Frontal cortex (tissue), 4 donors: ENCODE results near the gene TSPAN11. TPM values are rescaled to one million over a fixed set of nuclear protein-coding genes. Genes with fewer than 3 reads are reported as not detected.

Experiments used
- DNase-seq, 2 donors: peaks; one replicate each; pipeline ENCODE4 v3.0.0; 2012; ENCODE audit warnings: low spot score in 2 of 2
- FAIRE-seq: peaks from 2 replicates; lab custom pipeline; 2012; peaks lifted over from hg19 to GRCh38; lab: Jason Lieb, UNC
- total RNA-seq: library from RNA; depleted of rRNA; stranded (reverse); fragments of >200 nt; gene quantifications from one replicate; pipeline ENCODE4 v1.2.3, GENCODE V29; 2014
- donor health status: control.
- donor health status: control.
- donor health status: control.

TSPAN11 gene
- total RNA-seq, 1 donor from 2014 or later: 2.9 TPM

DNA sequence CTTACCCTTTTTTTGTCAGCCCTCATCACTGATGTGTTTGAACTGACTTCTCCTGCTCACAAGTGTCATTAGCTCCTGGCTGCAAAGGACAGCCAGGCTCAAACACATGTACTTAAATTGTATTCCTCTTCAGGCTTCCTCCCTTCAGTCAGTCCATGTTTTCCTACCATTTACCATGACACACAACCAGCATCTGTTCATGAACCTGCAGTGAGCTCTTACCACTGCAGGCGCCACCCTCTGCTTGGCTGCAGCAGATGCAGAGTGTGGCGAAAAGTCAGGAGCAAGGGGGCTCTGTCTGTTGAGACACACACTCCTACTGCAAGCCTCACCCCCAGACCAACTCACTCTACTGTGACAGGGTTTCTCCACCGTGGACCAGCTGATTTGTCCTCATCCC lies 70.2 kb downstream of the TSPAN11 start:
- FAIRE-seq (no peak), DNase-seq (no peak)

DNA sequence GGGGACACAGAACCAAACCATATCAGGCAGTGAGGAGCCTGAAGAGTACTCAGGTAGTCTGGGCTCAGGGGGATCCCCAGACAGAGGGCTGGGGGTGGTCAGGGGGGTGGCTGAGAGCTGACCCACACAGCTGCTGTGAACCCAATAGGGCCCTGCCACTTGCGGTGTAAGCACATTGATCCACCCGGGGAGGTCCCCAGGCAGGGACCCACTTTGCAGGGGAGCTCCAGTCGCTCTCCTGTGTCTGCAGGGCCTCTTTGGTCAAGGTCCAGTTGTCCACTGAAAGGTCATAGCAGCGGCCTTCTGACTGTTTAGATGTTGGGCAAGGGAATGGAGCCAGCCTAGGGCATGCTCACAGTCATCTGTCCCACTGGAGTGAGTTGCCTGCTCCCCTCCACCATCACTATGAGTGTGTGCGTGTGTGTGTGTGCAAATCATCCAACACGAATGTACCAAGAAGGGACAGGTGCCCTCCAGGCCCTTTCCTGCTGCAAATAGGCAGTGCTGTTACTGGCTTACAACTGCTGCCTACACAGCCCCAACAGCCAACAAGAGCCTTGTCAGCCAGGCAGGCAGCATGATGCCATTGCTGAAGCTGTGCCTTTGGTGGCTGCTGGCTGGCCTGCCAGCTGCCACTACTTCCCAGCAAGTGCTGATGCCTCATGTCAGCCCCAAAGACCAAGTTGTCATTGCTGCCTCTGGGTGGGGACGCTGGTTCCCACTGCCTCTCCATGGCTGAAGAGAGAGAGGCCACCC lies 71.3 kb downstream of the TSPAN11 start:
- no peak for FAIRE-seq
- no peak for DNase-seq

- DNase-seq (no peak), FAIRE-seq (no peak)
Observed at GRCh38 chr12:30999011-30999410, 72.5 kb downstream of the TSPAN11 start.

DNA sequence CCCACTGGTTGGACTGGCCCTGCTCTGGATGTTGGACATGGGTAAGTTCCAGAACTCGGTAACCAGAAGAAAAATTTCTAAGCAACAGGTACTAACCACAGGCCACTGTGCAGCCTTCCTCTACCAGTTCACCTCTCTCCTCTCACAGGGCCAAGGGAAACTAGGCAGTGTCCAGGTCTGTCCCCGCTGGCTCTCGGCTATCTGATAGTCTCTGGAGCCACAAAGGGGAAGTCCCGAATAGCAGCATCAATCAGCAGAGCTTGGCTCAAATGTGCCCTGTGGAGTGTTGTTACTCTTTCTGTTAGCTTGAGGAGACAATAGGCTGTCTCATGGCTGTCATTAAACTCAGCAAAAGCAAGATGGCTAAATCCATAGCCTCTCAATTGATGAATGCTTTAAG lies 73.2 kb downstream of the TSPAN11 start:
- DNase-seq (no peak), FAIRE-seq (no peak)

DNA sequence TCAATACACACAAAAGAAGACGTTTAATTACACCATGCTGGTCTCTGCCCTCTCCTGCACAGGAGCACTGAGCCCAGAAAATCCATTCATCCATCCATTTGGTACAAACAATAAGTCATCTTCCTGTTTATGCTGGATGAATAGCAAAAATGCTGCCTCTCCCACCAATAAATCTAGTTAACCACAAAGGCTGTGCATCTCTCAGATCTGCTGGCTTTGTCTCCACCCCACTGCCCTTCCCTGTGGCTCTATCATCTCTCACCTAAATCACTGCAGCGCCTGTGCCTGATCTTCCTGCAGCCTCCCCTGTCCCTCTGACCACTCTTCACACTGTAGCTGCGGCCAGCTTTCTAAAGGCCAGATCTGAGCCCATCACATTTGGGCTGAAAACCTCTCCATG lies 74.2 kb downstream of the TSPAN11 start:
- DNase-seq (no peak), FAIRE-seq (no peak)

- no peak for DNase-seq
- FAIRE-seq: no peak
Observed at GRCh38 chr12:31001581-31002360, 75.2 kb downstream of the TSPAN11 start.

DNA sequence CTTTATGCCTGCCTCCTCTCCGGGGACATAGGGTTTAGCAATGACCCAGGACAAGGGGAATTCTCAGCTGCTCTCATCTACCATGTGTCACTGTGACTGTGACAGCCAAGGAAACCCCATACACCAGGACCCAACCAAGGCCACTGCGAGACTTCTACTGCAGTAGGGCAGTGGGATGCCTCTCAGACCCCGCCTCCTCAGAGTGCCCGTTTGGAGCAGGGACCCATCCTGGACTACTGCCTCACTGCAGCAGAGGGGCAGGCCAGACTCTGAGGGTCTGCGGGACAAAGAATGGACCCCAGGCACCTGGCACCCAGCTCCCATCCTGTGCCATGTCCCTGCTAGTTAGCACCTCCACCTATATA lies 75.8 kb downstream of the TSPAN11 start:
- no peak for DNase-seq
- FAIRE-seq: no peak

DNA sequence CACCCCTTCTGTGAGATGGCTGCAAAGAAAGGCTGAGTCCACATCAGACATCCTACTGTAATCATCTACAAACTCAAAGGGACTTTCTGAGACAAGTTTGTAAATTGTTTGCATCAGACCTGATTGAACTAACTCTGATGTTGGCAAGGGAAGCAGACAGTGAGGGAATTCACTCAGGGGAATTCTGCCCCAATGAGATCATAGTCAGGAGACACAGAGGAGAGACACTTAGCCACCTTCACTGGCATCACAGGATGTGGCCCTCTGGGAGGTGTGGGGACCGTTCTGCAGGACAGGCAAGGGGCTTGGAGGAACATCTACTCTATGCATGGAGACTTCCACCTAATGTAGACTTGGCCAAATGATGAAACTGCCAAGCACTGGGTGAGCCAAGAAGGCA lies 76.5 kb downstream of the TSPAN11 start:
- DNase-seq (no peak), FAIRE-seq (no peak)

DNA sequence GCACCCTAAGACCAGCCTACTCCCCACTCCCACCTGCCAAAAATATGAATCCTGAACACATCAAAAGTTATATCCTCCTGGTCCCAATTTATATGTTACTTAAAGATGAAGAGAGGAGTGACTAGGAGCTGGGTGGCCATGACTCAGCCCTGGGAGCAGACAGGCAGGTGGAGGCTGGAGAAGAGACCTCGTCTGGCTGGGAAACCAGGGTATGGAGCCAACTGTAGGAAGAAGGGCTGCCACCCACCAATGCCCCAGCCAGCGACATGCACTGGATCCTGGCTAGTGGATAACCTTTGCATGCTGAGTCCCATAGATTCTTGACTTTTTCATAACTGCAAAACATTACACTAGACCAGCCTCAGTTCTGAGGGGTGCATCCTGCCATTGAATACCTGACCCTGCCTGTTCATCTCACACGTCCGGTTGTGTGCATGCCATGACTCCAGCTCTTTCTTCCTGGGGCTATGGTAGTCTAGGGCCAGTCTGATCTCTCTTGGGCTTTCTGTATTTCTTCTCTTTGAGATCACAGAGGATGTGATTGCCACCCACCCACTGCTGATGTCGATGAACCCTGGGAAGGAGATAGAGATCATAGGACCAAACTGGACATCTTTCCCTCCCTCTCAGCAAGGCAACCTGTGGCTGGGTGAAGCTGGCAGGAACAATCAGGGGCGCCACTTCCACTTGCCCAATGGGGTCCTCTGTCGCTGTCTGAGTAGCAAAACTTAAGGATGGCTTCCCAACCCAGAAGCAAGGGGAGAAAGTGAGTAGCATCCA lies 77.5 kb downstream of the TSPAN11 start:
- no peak for DNase-seq
- no peak for FAIRE-seq

GRCh38 chr12:31004666-31005065 lies 78.1 kb downstream of the TSPAN11 start:
- FAIRE-seq: no peak
- no peak for DNase-seq

- FAIRE-seq (no peak), DNase-seq (no peak)
Observed at GRCh38 chr12:31005256-31005943, 78.9 kb downstream of the TSPAN11 start.

DNA sequence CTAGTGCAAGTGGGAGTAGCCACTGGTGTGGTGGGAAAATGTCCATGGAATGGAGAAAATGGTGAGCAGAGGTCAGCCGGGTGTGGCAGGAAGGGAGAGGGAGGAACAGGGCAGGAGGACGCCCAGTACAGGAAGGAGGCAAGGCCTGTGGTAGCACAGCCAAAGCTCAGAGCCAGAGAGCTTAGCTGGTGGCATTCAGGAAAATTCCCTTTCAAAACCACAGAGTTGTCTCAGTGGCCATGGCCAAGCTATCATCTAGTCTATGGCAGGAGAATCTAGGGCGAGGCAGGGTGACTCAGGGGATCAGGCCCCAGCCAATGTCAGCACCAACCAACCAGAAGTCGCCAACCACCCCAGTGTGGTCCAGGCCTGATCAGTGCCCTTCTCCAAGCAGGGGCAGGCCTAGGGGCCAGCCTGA lies 79.4 kb downstream of the TSPAN11 start:
- DNase-seq: no peak
- FAIRE-seq: no peak

DNA sequence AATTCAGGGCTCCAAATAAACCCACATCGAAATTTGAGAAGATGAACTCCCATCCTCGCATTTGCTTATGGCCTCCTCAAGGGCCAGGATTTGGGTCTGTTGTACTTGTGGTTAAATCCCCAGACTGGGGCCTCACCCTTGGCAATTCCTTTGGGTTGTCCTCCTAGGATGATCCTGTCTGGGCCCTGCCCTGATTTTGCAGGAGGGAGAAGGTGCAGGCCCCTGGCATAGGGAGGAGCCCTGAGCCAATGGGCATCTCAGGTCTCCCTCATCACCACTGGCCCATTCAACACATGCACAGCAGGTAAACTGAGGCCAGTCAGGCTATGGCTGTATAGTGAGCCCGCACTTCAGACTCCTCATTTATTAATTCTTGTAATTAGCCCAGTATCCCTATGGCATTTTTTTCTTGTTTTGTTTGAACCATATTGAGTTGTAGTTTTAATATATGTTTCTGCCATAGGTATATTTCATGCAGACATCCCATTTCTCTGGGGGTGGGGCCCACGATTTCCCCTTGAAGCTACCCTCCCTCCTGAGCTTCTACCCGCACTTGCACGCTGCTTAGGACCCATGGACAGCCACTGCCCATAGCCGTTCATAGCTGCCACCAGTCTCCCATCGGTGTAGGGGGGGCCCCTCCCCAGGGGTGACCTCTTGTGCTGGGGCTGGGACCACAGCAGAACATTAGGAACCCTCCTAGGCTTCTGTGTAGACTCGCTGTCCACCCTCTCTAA lies 80.0 kb downstream of the TSPAN11 start:
- no peak for DNase-seq
- no peak for FAIRE-seq

DNA sequence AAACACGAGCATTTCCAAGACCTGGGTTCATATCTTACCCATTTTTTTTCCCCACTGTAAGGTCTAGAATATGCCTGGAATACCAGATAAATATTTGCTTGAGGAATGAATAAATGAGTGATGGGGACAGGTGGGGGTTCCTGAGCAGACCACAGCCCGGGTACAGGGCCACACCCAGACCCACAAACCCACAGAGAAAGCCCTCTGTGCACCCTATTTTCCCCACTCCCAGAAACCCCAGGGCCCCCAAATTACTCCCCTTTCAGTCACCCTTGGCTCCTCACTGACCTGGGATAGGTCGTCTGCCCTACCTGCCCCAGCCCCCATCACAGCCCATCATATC lies 80.6 kb downstream of the TSPAN11 start:
- DNase-seq: no peak
- no peak for FAIRE-seq

- FAIRE-seq: no peak
- DNase-seq: no peak
Observed at GRCh38 chr12:31007636-31008175, 81.2 kb downstream of the TSPAN11 start.

DNA sequence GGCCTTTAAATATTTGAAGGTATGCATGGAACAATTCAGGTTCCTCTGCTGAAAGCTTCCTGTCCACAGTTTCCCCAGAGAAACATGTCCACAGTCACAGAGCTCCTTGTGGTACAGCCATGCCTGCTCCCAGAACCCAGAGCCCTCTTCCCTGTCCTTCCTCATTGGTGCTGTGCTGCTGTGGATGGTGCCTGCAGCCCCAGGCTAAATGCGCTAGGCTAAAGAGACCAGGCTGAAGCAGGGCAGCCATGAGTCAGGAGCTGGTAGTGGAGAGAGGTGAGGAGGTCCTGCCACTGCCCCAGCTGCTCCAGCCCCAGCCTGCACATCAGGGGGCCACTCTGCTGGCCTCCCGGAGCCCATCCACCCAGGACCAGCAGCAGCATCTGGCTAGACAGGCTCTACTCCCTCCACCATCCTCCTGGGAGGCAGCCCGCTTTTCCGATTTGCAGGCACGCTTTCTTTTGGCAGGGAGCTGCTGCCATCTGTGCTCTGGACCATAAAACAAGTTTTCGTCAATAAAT lies 81.8 kb downstream of the TSPAN11 start:
- FAIRE-seq: no peak
- DNase-seq: no peak

GRCh38 chr12:31008961-31009840 lies 82.7 kb downstream of the TSPAN11 start:
- no peak for DNase-seq
- FAIRE-seq: no peak

GRCh38 chr12:31009976-31010375 lies 83.4 kb downstream of the TSPAN11 start:
- no peak for FAIRE-seq

More at GRCh38 chr12:31009976-31010375, 83.4 kb downstream of the TSPAN11 start:
- no peak for DNase-seq
